HEK293 (cell line): ENCODE data around the gene TMEM184A.
"Not testable (repeated sequence)": the region's sequence is repeated elsewhere in the genome, so short reads cannot be mapped to it uniquely, and the experiment has no call there.

ENCODE experiments used
- ATF2 ChIP-seq: fragments of 450-650 bp; formaldehyde crosslinking; IDR thresholded peaks from 2 replicates; pipeline ENCODE4 v1.5.1; 2016; ENCODE audit warnings: missing biosample characterization, missing genetic modification characterization, low read depth
- SP2 ChIP-seq: fragments of 450-650 bp; formaldehyde crosslinking; IDR thresholded peaks from 2 replicates; pipeline ENCODE4 v1.5.1; 2016; ENCODE audit warnings: missing biosample characterization, missing genetic modification characterization
- ZBTB1 ChIP-seq: fragments of 450-650 bp; formaldehyde crosslinking; IDR thresholded peaks from 2 replicates; pipeline ENCODE4 v1.5.1; 2016; ENCODE audit warnings: missing biosample characterization, missing genetic modification characterization
- ZNF133 ChIP-seq: fragments of 450-650 bp; formaldehyde crosslinking; IDR thresholded peaks from 2 replicates; pipeline ENCODE4 v1.5.1; 2016; ENCODE audit warnings: missing biosample characterization, missing genetic modification characterization
- ZNF341 ChIP-seq: fragments of 450-650 bp; formaldehyde crosslinking; IDR thresholded peaks from 2 replicates; pipeline ENCODE4; 2016; ENCODE audit warnings: low read depth, missing biosample characterization, missing genetic modification characterization
- ZNF362 ChIP-seq: fragments of 450-650 bp; formaldehyde crosslinking; IDR thresholded peaks from 2 replicates; pipeline ENCODE4 v1.5.1; 2016; ENCODE audit warnings: missing biosample characterization, missing genetic modification characterization
- ZNF549 ChIP-seq: fragments of 450-650 bp; IDR thresholded peaks from 2 replicates; pipeline ENCODE4 v1.5.1; 2018; ENCODE audit warnings: missing biosample characterization, missing genetic modification characterization, mild to moderate bottlenecking, inconsistent platforms, moderate library complexity
- ZNF639 ChIP-seq: fragments of 450-650 bp; formaldehyde crosslinking; IDR thresholded peaks from 2 replicates; pipeline ENCODE4 v1.5.1; 2016; ENCODE audit warnings: missing biosample characterization, missing genetic modification characterization
- ZNF76 ChIP-seq: fragments of 450-650 bp; formaldehyde crosslinking; IDR thresholded peaks from 2 replicates; pipeline ENCODE4; 2016; ENCODE audit warnings: low read depth, missing biosample characterization, missing genetic modification characterization, borderline replicate concordance
- ZNF777 ChIP-seq: fragments of 450-650 bp; formaldehyde crosslinking; IDR thresholded peaks from 2 replicates; pipeline ENCODE4 v1.5.1; 2017; ENCODE audit warnings: missing biosample characterization, missing genetic modification characterization, borderline replicate concordance
- TF ChIP-seq, protein P1 (sequence below): fragments of 450-650 bp; formaldehyde crosslinking; IDR thresholded peaks from 2 replicates; pipeline ENCODE4 v1.5.1; 2016; ENCODE audit warnings: missing biosample characterization, missing genetic modification characterization
- TF ChIP-seq, protein P2 (sequence below): fragments of 450-650 bp; formaldehyde crosslinking; IDR thresholded peaks from 2 replicates; pipeline ENCODE4 v1.5.1; 2017; ENCODE audit warnings: missing biosample characterization, missing genetic modification characterization

DNA sequence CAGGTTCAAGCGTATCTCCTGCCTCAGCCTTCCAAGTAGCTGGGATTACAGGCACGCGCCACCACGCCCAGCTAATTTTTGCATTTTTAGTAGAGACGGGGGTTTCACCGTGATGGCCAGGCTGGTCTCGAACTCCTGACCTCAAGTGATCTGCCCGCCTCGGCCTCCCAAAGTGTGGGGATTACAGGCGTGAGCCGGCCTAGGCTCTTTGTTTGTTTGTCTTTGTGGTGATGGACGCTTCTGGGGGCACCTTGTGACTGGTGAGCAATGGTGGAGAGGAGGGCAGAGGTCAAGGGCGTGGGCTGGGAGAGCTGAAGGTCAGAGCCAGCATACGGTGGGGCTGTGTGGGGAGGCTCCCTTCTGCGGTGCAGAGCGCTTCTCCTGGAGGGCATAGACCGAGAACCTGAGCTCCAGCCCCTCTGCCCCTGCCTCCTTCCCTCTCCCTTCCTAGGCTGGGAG, 40.5 kb downstream of the TMEM184A start:
- TF ChIP-seq, protein P1, sequence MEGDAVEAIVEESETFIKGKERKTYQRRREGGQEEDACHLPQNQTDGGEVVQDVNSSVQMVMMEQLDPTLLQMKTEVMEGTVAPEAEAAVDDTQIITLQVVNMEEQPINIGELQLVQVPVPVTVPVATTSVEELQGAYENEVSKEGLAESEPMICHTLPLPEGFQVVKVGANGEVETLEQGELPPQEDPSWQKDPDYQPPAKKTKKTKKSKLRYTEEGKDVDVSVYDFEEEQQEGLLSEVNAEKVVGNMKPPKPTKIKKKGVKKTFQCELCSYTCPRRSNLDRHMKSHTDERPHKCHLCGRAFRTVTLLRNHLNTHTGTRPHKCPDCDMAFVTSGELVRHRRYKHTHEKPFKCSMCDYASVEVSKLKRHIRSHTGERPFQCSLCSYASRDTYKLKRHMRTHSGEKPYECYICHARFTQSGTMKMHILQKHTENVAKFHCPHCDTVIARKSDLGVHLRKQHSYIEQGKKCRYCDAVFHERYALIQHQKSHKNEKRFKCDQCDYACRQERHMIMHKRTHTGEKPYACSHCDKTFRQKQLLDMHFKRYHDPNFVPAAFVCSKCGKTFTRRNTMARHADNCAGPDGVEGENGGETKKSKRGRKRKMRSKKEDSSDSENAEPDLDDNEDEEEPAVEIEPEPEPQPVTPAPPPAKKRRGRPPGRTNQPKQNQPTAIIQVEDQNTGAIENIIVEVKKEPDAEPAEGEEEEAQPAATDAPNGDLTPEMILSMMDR (tag by site-specific recombination): not testable (repeated sequence)
- not testable (repeated sequence) for TF ChIP-seq ZNF777; ZNF76 (tag by site-specific recombination); ZNF639 (tag by site-specific recombination); SP2; ZNF133 (tag by site-specific recombination); ZBTB1; ATF2 (tag by site-specific recombination); ZNF549; ZNF341 (tag by site-specific recombination); ZNF362 (tag by site-specific recombination)
- TF ChIP-seq, protein P2, sequence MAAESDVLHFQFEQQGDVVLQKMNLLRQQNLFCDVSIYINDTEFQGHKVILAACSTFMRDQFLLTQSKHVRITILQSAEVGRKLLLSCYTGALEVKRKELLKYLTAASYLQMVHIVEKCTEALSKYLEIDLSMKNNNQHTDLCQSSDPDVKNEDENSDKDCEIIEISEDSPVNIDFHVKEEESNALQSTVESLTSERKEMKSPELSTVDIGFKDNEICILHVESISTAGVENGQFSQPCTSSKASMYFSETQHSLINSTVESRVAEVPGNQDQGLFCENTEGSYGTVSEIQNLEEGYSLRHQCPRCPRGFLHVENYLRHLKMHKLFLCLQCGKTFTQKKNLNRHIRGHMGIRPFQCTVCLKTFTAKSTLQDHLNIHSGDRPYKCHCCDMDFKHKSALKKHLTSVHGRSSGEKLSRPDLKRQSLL (tag by site-specific recombination): not testable (repeated sequence)
